Hypothalamus (tissue), 51 donors: Measurements from ENCODE around the gene USP15.

ENCODE experiments used
- DNase-seq, 51 donors: peaks; one replicate each; lab custom pipeline; 2025; lab: John Stamatoyannopoulos, UW

USP15 gene

GRCh38 chr12:62256408-62257096 is 3.7 kb upstream of the USP15 start:
- DNase-seq, result peak in 2 of 51 donors; percentile 7 to 48

- DNase-seq, result no peak
Measured at GRCh38 chr12:62258231-62258630, 2.0 kb upstream of the USP15 start.

GRCh38 chr12:62258941-62259630 is 1.1 kb upstream of the USP15 start:
- peak in 2 of 51 donors; percentile 42 for DNase-seq

GRCh38 chr12:62259631-62259992 is 592 bp upstream of the USP15 start:
- DNase-seq, result peak in 3 of 51 donors; percentile 57 to 76 (median 67)

- peak in 34 of 51 donors; percentile 3 to 73 (median 29) for DNase-seq
Measured at GRCh38 chr12:62260733-62261683, 804 bp downstream of the USP15 start.

- no peak for DNase-seq
Measured at GRCh38 chr12:62261876-62262517, 1.8 kb downstream of the USP15 start.

GRCh38 chr12:62263232-62263631 is 3.0 kb downstream of the USP15 start:
- no peak for DNase-seq

GRCh38 chr12:62263966-62264365 is 3.8 kb downstream of the USP15 start:
- DNase-seq, result no peak

GRCh38 chr12:62264706-62265105 is 4.5 kb downstream of the USP15 start:
- DNase-seq, result no peak

- DNase-seq, result no peak
Measured at GRCh38 chr12:62265511-62265910, 5.3 kb downstream of the USP15 start.

GRCh38 chr12:62267026-62267425 is 6.8 kb downstream of the USP15 start:
- DNase-seq, result no peak

- no peak for DNase-seq
Measured at GRCh38 chr12:62267480-62267879, 7.3 kb downstream of the USP15 start.

GRCh38 chr12:62268956-62269355 is 8.8 kb downstream of the USP15 start:
- no peak for DNase-seq

GRCh38 chr12:62269464-62270228 is 9.4 kb downstream of the USP15 start:
- DNase-seq, result no peak

- DNase-seq, result no peak
Measured at GRCh38 chr12:62270384-62270783, 10.2 kb downstream of the USP15 start.

- DNase-seq, result no peak
Measured at GRCh38 chr12:62270872-62271271, 10.7 kb downstream of the USP15 start.

- no peak for DNase-seq
Measured at GRCh38 chr12:62272936-62273552, 12.8 kb downstream of the USP15 start.

GRCh38 chr12:62273724-62274380 is 13.6 kb downstream of the USP15 start:
- no peak for DNase-seq

- no peak for DNase-seq
Measured at GRCh38 chr12:62278022-62278421, 17.8 kb downstream of the USP15 start.
